Activated CD4-positive, alpha-beta T cell treated with anti-CD3 and anti-CD28 coated beads for 24 hours (primary cell): ENCODE results near the gene RFTN1.

Experiments used
- DNase-seq, 2 donors: peaks; one replicate each; pipeline ENCODE4 v3.0.0-alpha.2; 2020; ENCODE audit warnings: low read depth in 2 of 2

Gene RFTN1

DNA sequence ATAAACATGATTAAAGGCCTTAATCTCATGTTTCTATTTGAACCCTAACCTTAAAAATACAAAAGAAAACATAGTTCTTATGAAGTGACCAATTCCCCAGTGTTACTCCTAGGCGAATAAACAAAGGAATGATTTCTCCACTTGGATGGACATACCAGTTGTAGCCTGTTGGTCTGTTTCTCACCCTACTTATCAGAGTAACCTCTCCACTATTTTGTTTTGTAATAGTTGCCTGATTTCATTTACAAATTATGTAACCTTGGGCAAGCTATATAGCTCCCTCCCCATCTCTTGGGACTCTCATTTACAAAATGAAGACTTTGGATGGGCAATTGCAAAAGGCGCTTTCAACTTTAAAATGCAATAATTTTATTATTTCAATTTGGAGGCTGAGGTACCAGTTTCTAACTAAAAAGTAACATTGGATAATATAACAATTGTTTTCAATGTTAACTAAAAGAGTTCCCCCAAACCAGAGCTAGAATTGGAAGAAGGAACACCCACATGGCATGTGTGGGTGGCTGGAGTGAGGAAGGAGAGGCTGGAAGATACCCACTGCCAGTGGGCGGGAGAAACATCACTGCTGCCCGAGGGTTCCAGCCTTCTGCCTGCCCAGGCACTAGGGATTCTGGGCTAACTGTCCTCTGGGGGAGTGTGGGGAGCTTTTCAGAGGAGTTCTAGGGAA, 74.2 kb downstream of the RFTN1 start:
- no peak for DNase-seq

GRCh38 chr3:16437640-16438039, 75.9 kb downstream of the RFTN1 start:
- no peak for DNase-seq

GRCh38 chr3:16433701-16434151, 79.8 kb downstream of the RFTN1 start:
- no peak for DNase-seq

DNA sequence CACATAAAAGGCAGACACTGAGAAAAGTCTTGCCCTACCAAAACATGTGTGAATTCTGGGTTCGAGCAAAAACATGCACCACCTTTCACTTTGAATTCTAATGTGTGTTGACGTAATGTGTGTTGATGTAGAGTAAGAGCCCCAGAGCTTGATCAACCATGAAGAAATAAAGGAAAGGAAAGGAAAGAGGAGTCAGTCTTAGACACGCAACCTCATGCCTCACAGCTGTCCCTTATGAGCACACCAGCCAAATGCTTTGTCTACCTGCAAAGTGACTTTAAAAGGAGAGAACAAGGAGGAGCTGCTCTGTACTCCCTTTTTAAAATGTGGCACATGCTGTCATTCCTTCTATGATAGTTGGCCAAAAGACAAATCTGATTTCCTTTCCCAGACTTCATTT, 80.8 kb downstream of the RFTN1 start:
- no peak for DNase-seq

- DNase-seq = no peak
Measured at GRCh38 chr3:16430717-16431630, 82.5 kb downstream of the RFTN1 start.

- DNase-seq = no peak
Measured at GRCh38 chr3:16429086-16429485, 84.4 kb downstream of the RFTN1 start.

DNA sequence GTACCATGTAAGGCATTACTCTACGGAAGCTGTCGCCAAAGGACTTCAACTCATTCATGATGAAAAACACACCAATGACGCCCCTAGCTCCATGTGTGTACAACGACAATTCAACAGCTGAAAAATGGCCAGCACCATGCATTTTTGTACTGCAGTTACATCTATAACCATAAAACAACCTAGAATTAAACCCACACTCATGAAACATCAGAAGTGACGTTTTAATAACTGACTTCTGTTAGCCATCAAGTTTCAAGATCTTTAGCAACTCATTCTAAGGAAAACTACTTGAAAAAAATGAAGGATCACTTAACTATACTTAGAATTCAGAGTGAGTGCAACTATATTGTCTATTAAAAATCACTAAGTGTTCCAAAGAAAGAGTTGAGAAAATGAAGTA, 84.9 kb downstream of the RFTN1 start:
- DNase-seq = no peak

DNA sequence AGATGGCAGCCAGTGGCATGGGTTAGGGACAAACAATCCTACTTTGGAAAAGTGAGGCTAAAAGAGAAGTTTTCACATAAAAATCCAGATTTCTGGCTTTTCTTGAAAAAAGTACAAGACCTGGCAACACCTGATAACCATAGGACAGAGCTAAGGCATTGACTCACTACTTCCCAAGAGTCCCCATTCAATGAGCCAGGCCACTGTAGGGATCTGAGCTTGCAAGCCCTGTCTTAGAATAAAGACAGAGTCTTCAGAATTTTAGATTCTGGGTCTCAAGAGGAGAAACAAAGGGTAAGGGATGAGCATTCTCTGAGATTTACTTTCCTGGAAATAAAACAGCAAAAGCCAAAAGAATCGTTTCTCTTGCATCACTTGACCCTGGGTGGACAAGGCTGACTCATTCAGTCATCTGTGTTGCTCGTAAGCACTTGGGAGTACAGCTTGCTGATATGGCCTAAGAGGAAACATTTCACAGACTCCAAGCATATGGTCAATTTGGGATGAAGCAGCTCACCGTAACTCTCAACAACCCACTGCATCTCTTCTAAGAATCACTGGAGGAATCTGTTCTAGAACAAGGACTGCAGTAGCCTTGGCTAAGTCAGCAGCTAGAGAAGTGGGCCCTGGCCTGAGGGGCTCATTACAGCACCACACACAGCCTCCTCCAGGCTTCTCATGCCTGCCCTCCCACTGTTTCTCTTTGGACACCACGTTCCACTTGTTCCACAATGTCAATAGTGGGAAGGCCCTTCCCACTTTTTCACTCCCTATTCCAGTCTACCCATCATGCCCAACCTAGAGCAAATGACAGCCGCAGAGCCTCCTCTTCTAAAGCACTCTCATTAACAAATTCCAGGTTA, 86.2 kb downstream of the RFTN1 start:
- no peak for DNase-seq

GRCh38 chr3:16426665-16427064, 86.8 kb downstream of the RFTN1 start:
- DNase-seq = no peak

DNA sequence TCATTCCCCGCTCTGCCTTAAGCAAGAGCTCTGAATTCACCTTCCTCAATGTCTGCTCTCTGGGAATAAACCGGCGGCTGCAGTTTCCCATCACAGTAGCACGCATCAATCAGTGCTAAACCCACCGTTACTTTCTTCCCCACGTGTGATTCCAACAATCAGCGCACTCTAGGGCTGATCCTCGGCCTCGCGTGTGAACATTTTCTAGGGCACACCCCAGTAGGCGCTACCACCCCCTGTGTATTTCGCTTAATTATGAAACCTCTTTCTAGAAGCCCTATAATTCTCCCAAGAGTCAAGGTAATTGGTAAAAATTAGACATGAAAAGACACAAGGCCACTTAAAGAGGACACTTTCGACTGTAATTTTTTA, 87.5 kb downstream of the RFTN1 start:
- DNase-seq = no peak

GRCh38 chr3:16425398-16426028, 88.0 kb downstream of the RFTN1 start:
- DNase-seq = no peak

DNA sequence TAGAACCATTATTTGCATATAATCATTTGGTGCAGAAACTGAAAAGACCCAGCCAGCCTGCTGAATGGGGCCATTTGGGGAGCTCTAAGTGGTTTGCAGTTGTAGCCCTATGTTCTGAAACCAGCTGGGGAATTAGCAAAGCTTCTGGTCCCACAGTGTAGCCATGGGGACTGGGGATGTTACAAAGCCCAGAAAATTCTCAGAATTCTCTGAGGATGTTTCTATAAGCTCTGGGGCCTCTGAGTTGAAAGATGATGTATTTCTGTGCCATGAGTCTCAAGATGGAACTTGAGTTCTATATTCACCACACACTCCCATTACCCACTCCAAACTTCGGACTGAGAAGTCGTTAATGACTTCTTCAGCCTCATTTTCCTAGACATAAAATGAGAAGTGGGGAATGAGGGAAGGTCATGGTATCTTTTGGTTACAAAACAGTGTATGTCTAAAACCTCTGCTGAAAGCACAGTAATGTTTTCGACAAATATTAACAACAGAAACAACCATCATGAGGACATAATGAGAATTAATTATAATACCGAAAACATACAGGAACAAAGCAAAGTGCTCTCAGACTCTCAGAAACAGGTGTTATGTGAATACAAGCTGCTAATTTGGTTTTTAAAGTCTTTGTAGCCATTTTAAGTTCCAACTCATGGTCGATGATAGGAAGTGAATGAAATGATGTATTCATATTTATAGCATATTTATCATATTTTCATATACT, 89.4 kb downstream of the RFTN1 start:
- DNase-seq = no peak

DNA sequence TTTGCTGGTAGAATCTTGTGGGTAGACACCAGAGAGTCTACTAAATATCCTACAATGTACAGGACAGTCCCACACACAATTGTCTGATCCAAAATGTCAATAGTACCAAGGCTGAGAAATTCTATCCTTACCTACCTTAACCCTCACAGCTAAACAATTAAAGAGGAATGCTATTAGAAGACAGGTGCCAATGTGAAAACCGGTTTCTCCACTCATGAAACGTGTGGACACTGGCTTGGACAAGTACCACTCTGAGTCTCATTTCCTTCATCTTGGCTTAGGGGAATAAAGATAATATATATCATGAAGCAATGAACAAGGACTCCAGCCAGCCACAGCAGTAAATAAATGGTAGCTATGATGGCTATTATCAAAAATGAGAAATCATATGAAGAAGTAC, 90.2 kb downstream of the RFTN1 start:
- DNase-seq = no peak

DNA sequence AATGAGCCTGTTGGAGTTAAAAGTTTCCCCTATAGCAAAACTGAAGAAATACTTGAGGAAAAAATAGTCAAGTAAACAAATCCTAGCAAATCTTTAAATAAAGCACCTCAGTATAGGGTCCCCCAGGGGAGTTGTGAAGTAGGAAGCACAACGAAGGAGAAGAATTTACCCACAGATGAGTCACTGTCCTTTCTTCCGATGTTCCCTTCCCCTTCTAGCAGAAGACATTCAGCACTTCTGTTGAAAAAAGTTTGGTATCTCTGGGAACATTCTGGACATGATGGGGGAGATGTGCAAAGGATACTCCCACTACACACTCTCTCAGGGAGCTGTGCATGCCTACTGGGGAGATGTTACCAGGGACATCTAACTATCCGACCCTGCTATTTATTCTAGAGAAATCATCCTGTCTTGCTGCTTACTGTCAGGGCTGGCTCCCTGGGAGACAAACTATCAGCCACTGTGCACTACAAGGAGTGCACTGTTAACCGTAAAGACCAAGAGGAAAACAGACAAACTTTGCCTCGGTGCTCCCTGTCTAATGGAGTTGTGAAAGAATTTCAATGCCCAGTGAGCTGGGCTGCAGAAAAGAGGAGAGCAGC, 93.8 kb downstream of the RFTN1 start:
- DNase-seq = no peak

GRCh38 chr3:16417945-16418739, 95.4 kb downstream of the RFTN1 start:
- no peak for DNase-seq

DNA sequence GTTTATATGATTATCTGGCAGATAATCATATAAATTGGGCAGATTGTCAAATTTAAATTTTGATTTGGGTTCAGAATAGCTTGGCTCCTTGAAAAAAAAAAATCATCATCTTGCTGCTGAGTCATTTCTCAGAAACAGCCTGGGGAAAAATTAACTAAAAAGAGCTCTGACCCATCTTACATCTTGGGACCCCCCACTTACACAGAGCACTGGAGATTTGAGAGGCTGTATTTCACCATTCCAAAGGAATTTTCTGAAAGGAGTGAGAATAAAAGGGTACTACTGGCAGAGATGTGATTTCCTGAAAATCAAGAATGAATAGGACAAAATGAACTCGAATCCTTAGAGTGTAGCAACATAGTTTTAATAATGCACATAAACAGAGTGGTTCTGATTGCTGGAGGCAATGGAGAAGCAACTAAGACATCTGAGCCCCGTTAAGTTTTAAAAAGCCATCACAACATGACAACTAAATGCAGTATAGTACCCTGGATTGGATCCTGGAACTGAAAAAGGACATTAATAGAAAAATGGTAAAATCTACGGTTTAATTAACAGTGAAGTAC, 97.5 kb downstream of the RFTN1 start:
- DNase-seq = no peak

- no peak for DNase-seq
Measured at GRCh38 chr3:16413321-16413720, 100.2 kb downstream of the RFTN1 start.

DNA sequence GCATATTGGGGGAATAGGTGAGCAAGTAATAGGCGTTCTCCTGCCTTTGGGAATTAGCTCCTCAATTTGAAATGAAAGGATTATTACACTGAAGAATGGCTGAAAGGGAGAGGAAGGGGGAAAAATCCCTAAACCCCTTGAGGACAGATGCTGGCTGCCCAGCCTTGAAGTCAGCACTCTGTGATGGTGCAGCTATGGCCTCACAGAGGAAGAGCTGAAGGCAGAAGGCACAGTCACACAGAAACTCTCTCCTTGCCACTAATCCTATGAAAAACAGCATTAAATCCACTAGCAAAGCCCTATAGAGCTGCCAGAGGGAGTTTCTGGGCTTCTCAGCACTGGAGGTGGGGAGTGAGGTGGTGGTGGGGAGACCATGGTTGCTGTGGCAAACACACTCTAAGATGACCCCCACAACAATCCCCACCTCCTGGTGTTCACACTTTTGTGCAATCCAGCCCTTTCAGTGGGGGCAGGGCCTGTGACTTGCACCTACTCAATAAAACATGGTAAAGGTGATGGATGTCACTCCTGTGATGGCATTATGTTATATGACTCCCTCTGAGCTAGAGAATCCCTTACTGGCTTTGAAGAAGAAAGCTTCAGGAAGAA, 101.2 kb downstream of the RFTN1 start:
- DNase-seq = no peak

GRCh38 chr3:16411441-16411840, 102.1 kb downstream of the RFTN1 start:
- DNase-seq = no peak
